Measurements from ENCODE around the gene PCYT2.

- no peak for TF ChIP-seq KLF10 (CRISPR knock-in tag; IDR thresholded peaks at IDR 0.05)
- TF ChIP-seq NR3C1 (CRISPR knock-in tag; IDR thresholded peaks at IDR 0.05): no peak
- no peak for TF ChIP-seq CTCF (IDR thresholded peaks at IDR 0.05 in 2 of 3, conservative IDR thresholded peaks at IDR 0.05 in 1 of 3; ENCODE audit: insufficient read depth in 2 of 3, low read depth in 1 of 3, low read length in 3 of 3)
- no peak for TF ChIP-seq ZC3H11A (IDR thresholded peaks at IDR 0.05; ENCODE audit: low read depth, low read length)
These were observed 26.2 kb downstream of the PCYT2 start for GRCh38 chr17:81884968-81885367.
